ENCODE results near the gene SLC25A24.
"Not testable (repeated sequence)": the region's sequence is repeated elsewhere in the genome, so short reads cannot be mapped to it uniquely, and the experiment has no call there.

The SLC25A24 gene

GRCh38 chr1:108132367-108132766 is 67.8 kb downstream of the SLC25A24 start:
- DNase-seq, result not testable (repeated sequence)

- not testable (repeated sequence) for DNase-seq
Observed at GRCh38 chr1:108131281-108131680, 68.9 kb downstream of the SLC25A24 start.

- DNase-seq, result no peak
Observed at GRCh38 chr1:108130794-108131193, 69.3 kb downstream of the SLC25A24 start.

- DNase-seq, result no peak
Observed at GRCh38 chr1:108129999-108130398, 70.1 kb downstream of the SLC25A24 start.

- DNase-seq, result peak; percentile 71
Observed at GRCh38 chr1:108125312-108126138, 74.6 kb downstream of the SLC25A24 start.

GRCh38 chr1:108124622-108125311 is 75.4 kb downstream of the SLC25A24 start:
- DNase-seq, result no peak

- DNase-seq, result no peak
Observed at GRCh38 chr1:108124023-108124422, 76.1 kb downstream of the SLC25A24 start.

GRCh38 chr1:108121358-108122143 is 78.6 kb downstream of the SLC25A24 start:
- DNase-seq, result peak; percentile 48

GRCh38 chr1:108120163-108120562 is 80.0 kb downstream of the SLC25A24 start:
- DNase-seq, result no peak

GRCh38 chr1:108119500-108119899 is 80.6 kb downstream of the SLC25A24 start:
- no peak for DNase-seq

GRCh38 chr1:108117945-108118902 is 81.9 kb downstream of the SLC25A24 start:
- DNase-seq, result no peak

GRCh38 chr1:108117237-108117636 is 82.9 kb downstream of the SLC25A24 start:
- DNase-seq, result no peak

- no peak for DNase-seq
Observed at GRCh38 chr1:108114033-108114599, 86.0 kb downstream of the SLC25A24 start.

GRCh38 chr1:108113496-108113895 is 86.6 kb downstream of the SLC25A24 start:
- no peak for DNase-seq

GRCh38 chr1:108109295-108109973 is 90.7 kb downstream of the SLC25A24 start:
- DNase-seq, result no peak

GRCh38 chr1:108108119-108108518 is 92.0 kb downstream of the SLC25A24 start:
- DNase-seq, result no peak

GRCh38 chr1:108107658-108108057 is 92.5 kb downstream of the SLC25A24 start:
- DNase-seq, result no peak

GRCh38 chr1:108106775-108107174 is 93.4 kb downstream of the SLC25A24 start:
- no peak for DNase-seq

GRCh38 chr1:108100148-108100547 is 100.0 kb downstream of the SLC25A24 start:
- DNase-seq, result no peak

- DNase-seq, result no peak
Observed at GRCh38 chr1:108097018-108097417, 103.1 kb downstream of the SLC25A24 start.

- no peak for DNase-seq
Observed at GRCh38 chr1:108096089-108096488, 104.1 kb downstream of the SLC25A24 start.
